ENCODE results near the gene PAK5.

PAK5 gene

GRCh38 chr20:9616833-9617461 is 221.9 kb downstream of the PAK5 start:
- H3K4me3 ChIP-seq = no peak overlapping the region

DNA sequence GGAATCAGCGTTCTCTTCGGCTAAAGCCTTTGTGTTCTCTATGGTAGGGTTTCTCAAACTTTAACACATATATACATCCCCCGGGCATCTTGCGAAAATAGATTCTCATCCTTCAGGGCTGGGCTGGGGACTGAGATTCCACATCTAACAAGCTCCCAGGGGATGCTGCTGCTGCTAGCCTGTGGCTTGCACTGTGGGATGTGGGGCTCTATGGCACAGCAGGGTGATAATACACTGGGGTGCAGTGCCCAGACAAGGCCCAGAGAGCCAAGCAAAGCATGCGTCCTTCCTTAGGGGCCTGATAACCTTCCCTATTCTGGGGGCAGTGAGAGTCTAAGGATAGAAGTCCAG is 222.4 kb downstream of the PAK5 start:
- TF ChIP-seq, protein P1, sequence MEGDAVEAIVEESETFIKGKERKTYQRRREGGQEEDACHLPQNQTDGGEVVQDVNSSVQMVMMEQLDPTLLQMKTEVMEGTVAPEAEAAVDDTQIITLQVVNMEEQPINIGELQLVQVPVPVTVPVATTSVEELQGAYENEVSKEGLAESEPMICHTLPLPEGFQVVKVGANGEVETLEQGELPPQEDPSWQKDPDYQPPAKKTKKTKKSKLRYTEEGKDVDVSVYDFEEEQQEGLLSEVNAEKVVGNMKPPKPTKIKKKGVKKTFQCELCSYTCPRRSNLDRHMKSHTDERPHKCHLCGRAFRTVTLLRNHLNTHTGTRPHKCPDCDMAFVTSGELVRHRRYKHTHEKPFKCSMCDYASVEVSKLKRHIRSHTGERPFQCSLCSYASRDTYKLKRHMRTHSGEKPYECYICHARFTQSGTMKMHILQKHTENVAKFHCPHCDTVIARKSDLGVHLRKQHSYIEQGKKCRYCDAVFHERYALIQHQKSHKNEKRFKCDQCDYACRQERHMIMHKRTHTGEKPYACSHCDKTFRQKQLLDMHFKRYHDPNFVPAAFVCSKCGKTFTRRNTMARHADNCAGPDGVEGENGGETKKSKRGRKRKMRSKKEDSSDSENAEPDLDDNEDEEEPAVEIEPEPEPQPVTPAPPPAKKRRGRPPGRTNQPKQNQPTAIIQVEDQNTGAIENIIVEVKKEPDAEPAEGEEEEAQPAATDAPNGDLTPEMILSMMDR (IDR thresholded peaks at IDR 0.05) = no peak
- DNase-seq = no peak
- Histone ChIP-seq H3K4me1 (peaks cover 0 to 5% (median 2%) of the 10 kb centered on the region in 4 donors), H3K27ac (no peak overlapping the region), H3K27me3 (peaks cover 0 to 4% of the 10 kb centered on the region in 2 donors), H3K36me3 (no peaks in the 10 kb centered on the region), H3K4me3 (no peak overlapping the region), H3K9me3 (no peaks in the 10 kb centered on the region)
- intact Hi-C loops (cut with DNase I; ENCODE audit: low total_unique reads) = loop anchor here (2.0 to 5.0 kb wide), 2 partner anchors 296 to 811 kb away; no protein-coding TSS in a partner anchor

More at GRCh38 chr20:9616833-9617461, 221.9 kb downstream of the PAK5 start:
- H3K27me3 ChIP-seq = peaks cover 0 to 4% of the 10 kb centered on the region in 2 donors
- no peaks in the 10 kb centered on the region for H3K36me3 ChIP-seq
- TF ChIP-seq, protein P1 (IDR thresholded peaks at IDR 0.05) = peak; percentile 74 to 81
- H3K27ac ChIP-seq = no peak overlapping the region
- DNase-seq = peak in 1 of 2 donors; percentile 37
- intact Hi-C loops (cut with DNase I; ENCODE audit: low total_unique reads) = loop anchor here (2.0 to 5.0 kb wide), 2 partner anchors 296 to 810 kb away; no protein-coding TSS in a partner anchor
- H3K9me3 ChIP-seq = no peaks in the 10 kb centered on the region
- peaks cover 0 to 5% (median 2%) of the 10 kb centered on the region in 4 donors for H3K4me1 ChIP-seq

GRCh38 chr20:9615766-9616454 is 223.0 kb downstream of the PAK5 start:
- Histone ChIP-seq H3K4me3 (no peak overlapping the region), H3K27me3 (peaks cover 0 to 4% of the 10 kb centered on the region in 2 donors), H3K27ac (no peak overlapping the region), H3K36me3 (no peaks in the 10 kb centered on the region), H3K4me1 (peaks cover 0 to 5% (median 2%) of the 10 kb centered on the region in 4 donors), H3K9me3 (no peaks in the 10 kb centered on the region)
- DNase-seq = no peak
- TF ChIP-seq, protein P1 (IDR thresholded peaks at IDR 0.05) = no peak
- intact Hi-C loops (cut with DNase I; ENCODE audit: low total_unique reads) = loop anchor here (2.0 to 5.0 kb wide), 2 partner anchors 297 to 811 kb away; no protein-coding TSS in a partner anchor

GRCh38 chr20:9615118-9615517 is 223.8 kb downstream of the PAK5 start:
- H3K27me3 ChIP-seq = no peaks in the 10 kb centered on the region
- no peak overlapping the region for H3K27ac ChIP-seq
- DNase-seq = no peak
- no peaks in the 10 kb centered on the region for H3K9me3 ChIP-seq
- intact Hi-C loops (cut with DNase I; ENCODE audit: low total_unique reads) = loop anchor here (5.0 kb wide), 1 partner anchor 812 kb away; no protein-coding TSS in a partner anchor
- no peaks in the 10 kb centered on the region for H3K36me3 ChIP-seq
- TF ChIP-seq, protein P1 (IDR thresholded peaks at IDR 0.05) = no peak
- H3K4me3 ChIP-seq = no peak overlapping the region
- peaks cover 0 to 5% (median 2%) of the 10 kb centered on the region in 4 donors for H3K4me1 ChIP-seq

- Histone ChIP-seq H3K36me3 (no peaks in the 10 kb centered on the region), H3K4me3 (no peak overlapping the region), H3K27me3 (no peaks in the 10 kb centered on the region), H3K4me1 (peaks cover 0 to 5% (median 2%) of the 10 kb centered on the region in 4 donors), H3K9me3 (no peaks in the 10 kb centered on the region), H3K27ac (no peak overlapping the region)
- TF ChIP-seq, protein P1 (IDR thresholded peaks at IDR 0.05) = no peak
- no peak for DNase-seq
- intact Hi-C loops (cut with DNase I; ENCODE audit: low total_unique reads) = no loop called here
These were observed 225.0 kb downstream of the PAK5 start for GRCh38 chr20:9613871-9614270.

Data from tibial artery (tissue), 4 donors.